GM18909 (cell line): ENCODE measurements around the gene TREH.

Source experiments
- ATAC-seq: cut with Tn5 transposase; IDR thresholded peaks from one replicate; pipeline ENCODE4 v1.9.1; 2021; ENCODE audit warnings: mild to moderate bottlenecking; ENCODE audit not compliant: unreplicated experiment, poor library complexity

Gene TREH

GRCh38 chr11:118633979-118634378, 45.5 kb downstream of the TREH start:
- ATAC-seq: no peak

- ATAC-seq: no peak
Measured at GRCh38 chr11:118633319-118633690, 46.1 kb downstream of the TREH start.

- ATAC-seq: no peak
Measured at GRCh38 chr11:118632577-118633318, 46.7 kb downstream of the TREH start.

GRCh38 chr11:118631142-118631909, 48.1 kb downstream of the TREH start:
- no peak for ATAC-seq

GRCh38 chr11:118629761-118630661, 49.4 kb downstream of the TREH start:
- ATAC-seq: no peak

- no peak for ATAC-seq
Measured at GRCh38 chr11:118628861-118629549, 50.4 kb downstream of the TREH start.

GRCh38 chr11:118628432-118628831, 51.0 kb downstream of the TREH start:
- ATAC-seq: no peak

- ATAC-seq: no peak
Measured at GRCh38 chr11:118628031-118628430, 51.4 kb downstream of the TREH start.

- ATAC-seq: no peak
Measured at GRCh38 chr11:118627566-118627965, 51.9 kb downstream of the TREH start.

GRCh38 chr11:118625976-118626375, 53.5 kb downstream of the TREH start:
- ATAC-seq: no peak

GRCh38 chr11:118625036-118625690, 54.3 kb downstream of the TREH start:
- no peak for ATAC-seq

- no peak for ATAC-seq
Measured at GRCh38 chr11:118623269-118623655, 56.2 kb downstream of the TREH start.

- ATAC-seq: no peak
Measured at GRCh38 chr11:118622376-118623268, 56.8 kb downstream of the TREH start.

GRCh38 chr11:118621784-118622375, 57.6 kb downstream of the TREH start:
- ATAC-seq: no peak

- no peak for ATAC-seq
Measured at GRCh38 chr11:118621071-118621783, 58.2 kb downstream of the TREH start.

GRCh38 chr11:118620529-118621070, 58.9 kb downstream of the TREH start:
- no peak for ATAC-seq

GRCh38 chr11:118619444-118620197, 59.8 kb downstream of the TREH start:
- ATAC-seq: no peak
